IPS-11a (cell line): ENCODE data around the gene BRINP3.
"Not testable (repeated sequence)": the region's sequence is repeated elsewhere in the genome, so short reads cannot be mapped to it uniquely, and the experiment has no call there.

Experiments
- H3K4me3 ChIP-seq: one replicate; pipeline ENCODE4 v1.5.1; 2013; ENCODE audit warnings: low read depth, low read length, control low read depth

Gene BRINP3

DNA sequence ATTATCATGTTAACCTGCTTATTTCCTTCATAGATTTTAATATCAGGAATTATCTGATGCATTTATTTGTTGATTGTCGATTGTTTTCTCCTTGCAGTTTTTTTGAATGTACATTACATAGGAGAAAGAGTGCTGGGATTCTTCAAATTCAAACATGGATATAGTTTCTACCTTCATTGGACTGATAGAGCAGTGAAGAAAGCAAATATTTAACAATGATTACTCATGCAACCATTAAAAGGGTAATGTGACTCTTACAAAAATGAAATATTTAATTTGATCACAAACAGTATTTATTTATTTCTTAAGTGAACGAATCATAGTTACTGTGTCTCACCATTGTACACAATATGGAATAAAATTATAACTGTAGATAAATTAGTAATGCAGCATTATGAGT is 350.9 kb downstream of the BRINP3 start:
- no peak overlapping the region for H3K4me3 ChIP-seq

DNA sequence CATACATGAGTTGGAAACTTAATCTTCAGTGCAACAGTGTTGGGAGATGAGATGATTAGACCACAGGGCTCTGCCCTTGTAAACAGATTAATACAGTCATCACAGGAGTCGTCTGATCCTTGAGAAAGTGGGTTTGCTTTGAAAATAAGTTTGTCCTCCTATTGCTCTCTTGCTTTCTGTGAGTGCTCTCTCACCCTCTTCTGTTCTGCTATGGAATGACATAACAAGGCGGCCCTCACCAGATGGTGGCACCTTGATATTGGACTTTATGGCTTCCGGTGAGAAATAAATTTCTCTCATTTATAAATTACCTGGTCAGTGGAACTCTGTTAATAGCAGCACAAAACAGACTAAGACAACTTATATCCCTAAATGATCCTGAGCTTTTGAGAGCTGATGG is 353.6 kb downstream of the BRINP3 start:
- H3K4me3 ChIP-seq: no peak overlapping the region

DNA sequence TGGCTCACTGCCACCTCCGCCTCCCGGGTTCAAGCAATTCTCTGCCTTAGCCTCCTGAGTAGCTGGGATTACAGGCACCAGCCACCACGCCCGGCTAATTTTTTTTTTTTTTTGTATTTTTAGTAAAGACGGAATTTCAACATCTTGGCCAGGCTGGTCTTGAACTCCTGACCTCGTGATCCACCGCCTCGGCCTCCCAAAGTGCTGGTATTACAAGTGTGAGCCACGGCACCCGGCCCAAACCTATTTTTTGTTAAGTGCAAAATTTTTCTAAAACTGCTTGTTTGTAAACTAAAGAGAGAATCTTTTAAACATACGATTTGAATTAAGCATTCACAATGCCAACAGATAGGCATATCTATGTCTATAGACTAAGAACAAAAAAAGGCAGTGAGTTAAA is 357.1 kb downstream of the BRINP3 start:
- H3K4me3 ChIP-seq: not testable (repeated sequence)

DNA sequence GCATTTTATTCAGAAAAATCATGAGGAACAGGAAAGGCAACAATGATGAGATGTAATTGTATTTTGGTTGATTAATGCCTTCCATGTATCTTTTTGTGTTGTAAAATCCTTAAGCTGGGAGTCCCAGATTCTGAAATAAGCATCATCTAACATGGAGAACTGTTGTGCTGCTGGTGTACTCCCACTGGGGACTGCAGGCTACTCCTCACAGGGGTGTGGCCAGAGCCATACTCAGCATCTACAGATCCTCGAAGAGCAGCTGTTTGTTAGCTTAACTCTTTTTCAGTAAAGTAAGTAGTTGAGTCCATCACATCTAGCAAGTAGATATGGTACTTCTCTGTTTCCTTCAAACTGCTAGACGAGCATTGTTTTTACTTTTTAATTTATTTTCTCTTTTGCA is 358.0 kb downstream of the BRINP3 start:
- no peak overlapping the region for H3K4me3 ChIP-seq

DNA sequence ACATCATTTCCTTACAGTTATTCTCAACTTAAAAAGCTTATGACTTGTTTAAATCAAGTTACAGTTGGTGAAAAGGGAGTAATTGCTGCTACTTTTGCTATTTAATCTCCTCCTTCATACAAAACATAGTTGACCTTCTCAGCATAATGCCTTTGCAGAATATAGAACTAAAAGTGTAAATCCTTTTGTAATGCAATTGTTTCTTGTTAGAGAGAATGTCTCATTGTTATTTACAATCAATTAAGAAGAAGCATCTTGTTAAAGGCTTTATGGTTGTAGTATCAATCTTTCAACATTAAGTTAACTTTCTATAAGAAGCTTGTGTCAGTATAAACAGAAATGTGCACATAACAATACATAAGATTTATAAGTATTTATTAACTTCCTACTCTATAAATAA is 360.7 kb downstream of the BRINP3 start:
- no peak overlapping the region for H3K4me3 ChIP-seq

DNA sequence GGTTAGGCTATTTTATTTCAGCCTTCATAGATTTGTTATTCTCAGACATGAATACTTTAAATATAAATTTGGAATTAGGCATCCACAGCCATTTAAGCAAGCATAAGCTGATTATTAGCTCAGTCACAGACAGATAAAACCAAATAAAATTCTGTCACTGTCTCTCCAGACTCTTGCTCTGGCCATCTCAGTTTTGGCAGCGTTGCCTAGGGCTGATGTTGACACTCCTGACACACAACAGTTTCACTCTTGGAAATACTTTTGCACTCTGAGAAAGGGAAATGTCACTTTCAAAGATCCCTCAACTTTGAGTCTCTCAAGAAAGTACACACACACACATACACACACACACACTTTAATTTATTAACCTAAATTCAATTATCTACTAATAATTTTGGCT is 372.7 kb downstream of the BRINP3 start:
- no peak overlapping the region for H3K4me3 ChIP-seq

DNA sequence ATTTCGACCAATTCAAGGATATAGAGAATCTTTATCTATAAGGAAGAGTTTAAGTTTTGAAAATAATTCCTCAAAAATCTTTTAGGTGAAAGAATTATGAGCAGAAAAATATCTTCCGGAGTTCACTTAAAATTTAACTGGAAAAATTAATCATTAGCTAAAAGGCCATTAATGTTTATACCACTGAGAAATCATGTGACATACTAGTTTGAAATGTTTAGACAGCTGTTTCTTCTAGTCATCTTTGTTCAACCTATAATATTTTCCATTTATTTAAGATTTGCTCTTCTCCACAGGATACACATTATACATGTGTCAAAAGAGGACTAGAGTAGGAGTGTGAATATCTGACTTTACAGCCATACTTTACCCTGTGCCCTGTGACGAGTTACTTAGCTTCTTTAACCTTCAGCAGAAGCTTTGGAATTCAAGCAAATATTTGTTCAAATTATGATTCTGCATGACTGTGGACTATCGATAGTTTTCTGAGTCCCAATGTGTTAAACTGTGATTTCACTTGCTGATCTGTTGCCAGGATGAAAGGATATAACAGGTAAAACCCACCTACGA is 374.8 kb downstream of the BRINP3 start:
- no peak overlapping the region for H3K4me3 ChIP-seq

DNA sequence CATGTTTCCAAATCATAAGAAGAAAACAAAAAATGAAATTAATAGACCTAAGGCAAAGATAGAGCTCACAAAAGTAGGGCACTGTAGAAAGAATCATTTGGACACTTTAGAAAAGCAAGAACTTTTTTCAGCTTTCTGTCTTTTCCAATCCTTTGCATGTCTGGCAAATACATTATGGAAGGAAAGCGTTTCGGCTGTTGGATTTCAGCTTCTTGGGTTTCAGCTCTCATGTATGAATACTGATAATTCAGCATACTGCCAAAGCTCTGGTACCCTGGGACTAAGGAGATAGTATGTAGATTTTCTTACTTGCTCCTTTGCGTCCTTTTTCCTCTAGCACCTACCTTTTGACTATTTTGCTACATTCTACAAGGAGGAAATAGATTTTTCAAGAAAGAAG is 375.9 kb downstream of the BRINP3 start:
- no peak overlapping the region for H3K4me3 ChIP-seq

DNA sequence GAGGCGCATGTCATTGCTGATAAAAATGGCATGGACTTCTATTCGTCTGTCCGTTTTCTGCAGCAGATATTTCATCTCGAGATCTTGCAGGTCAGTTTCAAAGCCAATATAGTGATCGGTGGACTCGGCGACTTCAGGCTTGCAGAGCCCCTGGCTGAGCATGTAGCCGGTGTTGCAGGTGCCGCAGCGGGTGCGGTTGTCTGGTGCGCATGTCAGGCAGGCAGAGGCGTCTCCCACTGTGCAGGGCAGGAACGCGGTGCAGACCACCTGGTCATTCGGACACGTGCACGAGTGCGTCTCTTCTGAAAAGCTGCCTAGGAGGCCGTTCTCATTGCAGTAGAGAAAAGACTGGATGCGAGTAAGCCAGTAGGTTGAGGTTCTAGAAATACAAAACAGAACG is 378.9 kb downstream of the BRINP3 start:
- no peak overlapping the region for H3K4me3 ChIP-seq

DNA sequence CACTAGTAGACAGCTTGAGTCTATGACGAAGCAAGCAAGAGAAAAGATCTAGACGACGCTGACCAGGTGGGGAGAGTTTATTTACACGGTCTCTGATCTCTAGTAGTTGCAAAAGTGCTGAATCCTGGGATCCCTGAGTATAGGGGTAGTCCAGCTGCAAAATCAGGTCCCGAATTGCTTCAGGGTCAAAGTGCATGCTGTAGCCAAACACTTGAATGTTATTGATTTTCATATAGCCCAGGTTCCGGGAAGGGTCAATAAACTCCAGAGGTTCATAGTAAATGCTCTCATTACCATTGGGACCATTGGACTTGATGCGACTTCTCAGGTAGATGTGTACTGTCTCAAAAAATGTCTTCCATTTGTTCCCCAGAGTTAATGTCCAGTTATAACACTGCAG is 379.6 kb downstream of the BRINP3 start:
- H3K4me3 ChIP-seq: no peak overlapping the region

DNA sequence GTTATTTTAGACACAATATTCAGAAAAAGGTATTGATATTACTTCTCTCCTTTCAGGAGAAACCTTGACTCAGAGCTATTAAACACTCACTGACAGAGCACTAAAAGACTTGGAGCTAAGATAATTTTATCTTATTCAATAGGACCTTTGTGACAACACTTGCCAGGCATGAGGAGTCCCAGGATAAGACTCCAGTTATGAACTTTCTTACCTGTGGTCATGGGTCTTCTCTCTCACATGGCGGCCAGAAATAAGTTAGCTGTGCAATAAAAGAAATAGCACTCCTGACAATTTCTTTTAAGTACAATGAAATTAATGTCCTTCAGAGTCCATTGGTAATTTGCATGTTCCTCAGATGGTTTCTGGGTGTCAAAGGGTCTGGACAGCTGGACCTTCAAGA is 382.1 kb downstream of the BRINP3 start:
- H3K4me3 ChIP-seq: no peak overlapping the region

DNA sequence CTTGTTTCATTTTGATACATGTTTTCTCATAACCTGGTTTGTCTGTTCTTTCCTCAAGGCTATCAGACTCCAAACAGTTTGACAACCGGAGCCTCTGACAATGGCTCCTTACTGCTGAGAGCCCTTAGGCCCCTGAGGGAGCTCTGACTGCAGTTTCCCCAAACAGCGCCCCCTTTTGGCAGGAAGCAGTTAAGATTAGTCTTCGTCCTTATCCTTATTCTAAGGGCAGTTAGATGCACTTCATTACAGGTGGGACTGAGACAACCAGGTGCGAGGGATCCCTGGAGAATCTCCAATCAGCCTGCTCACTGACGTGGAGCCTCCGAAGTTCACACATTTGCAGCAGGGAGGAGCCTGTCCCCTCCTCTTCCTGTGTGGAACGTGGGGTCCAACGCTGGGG is 393.1 kb downstream of the BRINP3 start:
- H3K4me3 ChIP-seq: no peak overlapping the region

DNA sequence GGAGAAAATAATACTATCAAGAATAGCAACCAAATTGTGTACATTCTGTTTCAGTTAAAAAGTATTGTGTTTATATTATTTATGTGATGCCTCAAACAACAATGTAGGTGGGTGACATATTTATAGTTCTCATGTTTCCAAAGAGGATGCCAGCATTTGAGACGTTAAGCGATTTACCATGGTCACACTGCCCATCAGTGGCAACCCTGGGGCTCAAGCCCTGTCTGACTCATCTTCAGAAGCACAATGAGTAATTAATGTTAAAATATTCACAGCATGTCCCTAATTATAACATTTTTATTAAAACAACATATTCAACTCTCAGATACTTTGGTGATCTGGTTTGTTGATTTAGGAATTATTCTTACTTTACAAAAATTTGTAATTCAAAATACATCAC is 409.4 kb downstream of the BRINP3 start:
- no peak overlapping the region for H3K4me3 ChIP-seq

DNA sequence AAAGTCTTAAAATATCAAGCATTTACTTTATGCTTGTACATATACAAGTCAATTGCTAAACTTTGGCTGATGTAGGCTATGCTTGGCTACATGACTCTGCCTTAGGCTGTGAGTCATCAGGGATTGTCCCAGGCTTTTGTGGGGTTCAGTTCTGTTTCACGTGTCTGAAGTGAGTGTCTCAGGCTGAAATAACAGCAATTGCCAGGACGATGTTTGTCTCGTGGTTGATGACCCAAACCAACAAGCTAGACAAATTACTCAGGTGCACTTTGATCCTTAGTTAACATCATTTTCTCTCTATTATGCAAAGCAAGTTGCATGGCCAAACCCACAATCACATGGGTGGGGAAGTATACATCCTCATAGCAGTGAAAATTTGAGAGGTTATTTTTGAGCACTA is 410.1 kb downstream of the BRINP3 start:
- H3K4me3 ChIP-seq: no peak overlapping the region

DNA sequence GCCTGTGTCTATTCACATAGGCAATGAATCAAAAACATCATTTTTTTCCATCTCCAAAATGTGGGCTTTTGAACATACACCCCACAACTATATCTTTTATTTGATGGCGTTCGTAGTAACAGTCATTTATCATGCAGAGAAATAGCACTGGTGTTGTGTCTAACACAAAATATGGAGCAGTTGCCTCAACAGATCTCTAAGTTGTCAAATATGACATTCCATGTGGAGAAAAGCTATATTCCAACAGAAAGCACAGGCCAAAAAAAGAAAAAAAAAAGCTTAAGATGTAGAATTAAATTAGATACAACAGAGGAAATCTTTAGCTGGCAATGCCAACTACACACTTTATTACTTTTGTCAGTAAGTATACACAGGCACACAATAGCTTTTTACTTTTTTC is 411.7 kb downstream of the BRINP3 start:
- H3K4me3 ChIP-seq: no peak overlapping the region

DNA sequence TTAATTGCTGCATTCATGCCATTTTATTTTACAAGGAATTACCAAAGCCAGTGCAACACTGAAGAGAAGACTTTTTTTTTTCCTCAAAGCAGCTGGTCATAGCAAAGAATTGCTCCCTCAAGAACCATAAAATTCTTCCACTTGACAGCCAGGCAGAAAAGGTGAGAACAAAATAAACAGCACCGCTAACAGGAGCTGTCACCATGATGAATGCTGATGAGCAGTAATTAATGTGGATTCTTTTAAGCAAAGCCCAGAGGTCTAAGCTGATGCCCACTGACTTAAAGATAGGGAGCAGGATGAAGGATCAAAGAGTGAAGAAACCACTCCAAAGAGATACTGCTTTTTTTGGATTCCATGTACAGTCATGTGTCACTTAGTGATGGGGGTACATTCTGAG is 428.4 kb downstream of the BRINP3 start:
- H3K4me3 ChIP-seq: no peak overlapping the region
